ENCODE measurements around the gene DDX46.
A peak's percentile ranks its signal among the peaks of the same experiment; 100 is the strongest.
"Not testable (repeated sequence)": the region's sequence is repeated elsewhere in the genome, so short reads cannot be mapped to it uniquely, and the experiment has no call there.

DDX46 gene

DNA sequence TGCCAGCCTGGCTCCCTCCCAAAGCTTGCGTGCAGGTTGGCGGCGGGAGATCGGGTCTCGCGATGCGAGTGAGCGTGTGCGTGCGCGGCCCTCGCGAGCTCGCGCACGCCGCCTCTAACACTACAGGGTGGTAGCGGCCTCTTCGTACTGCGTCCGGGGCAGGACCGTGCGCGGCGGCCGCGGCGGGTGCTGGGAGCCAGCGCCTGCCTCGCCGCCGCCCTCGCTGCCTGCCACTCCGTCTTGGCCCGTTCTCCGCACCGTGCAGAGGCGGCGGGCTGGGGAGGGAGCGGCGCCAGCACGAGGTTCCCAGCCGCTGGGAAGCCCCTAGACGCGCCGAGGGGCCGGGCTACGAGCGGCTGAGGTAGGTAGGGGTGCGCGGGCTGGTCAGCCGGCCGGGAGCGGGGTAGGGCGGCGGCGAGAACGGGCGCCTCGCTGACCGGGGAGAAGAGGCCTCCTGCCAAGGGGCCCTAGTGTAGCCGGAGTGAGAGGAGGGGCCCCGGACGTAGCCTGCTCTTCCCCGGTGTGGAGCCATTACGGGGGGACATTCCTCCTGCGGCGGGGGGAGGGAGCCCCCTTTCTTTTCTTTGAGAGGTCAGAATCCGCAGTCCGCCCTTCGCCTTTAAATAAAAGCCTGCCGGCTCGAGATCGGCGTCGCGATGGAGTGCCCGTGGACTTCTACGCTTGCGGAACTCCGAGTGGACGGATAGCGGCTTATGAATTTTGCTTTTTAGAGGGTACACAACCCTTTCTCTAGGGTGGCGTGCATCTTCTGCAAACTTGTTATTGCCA is 87.5 kb downstream of the DDX46 start, which contains the start of gene C5orf24:
C5orf24 (plus strand) TSS at position 117 of the 789 bp plus-strand sequence. CDS start 8,933 bp downstream, outside the sequence.
- H3K27ac ChIP-seq = peak within 1 kb of the TSS; percentile 90 to 99 (median 97)
- TF ChIP-seq Cebpa-rat (IDR thresholded peaks at IDR 0.05) = no peak
- peak within 1 kb of the TSS; percentile 72 to 96 (median 88) for H3K4me3 ChIP-seq
- H3K9ac ChIP-seq = peak within 1 kb of the TSS; percentile 92 to 99 (median 98)
- H3K4me2 ChIP-seq = peak within 1 kb of the TSS; percentile 84 to 97 (median 91)
- peaks cover 12 to 42% (median 36%) of the 10 kb centered on the region in 11 experiments; a peak in 21 of 22 replicates for H4K20me1 ChIP-seq
- H3K4me1 ChIP-seq = peaks cover 28 to 50% (median 42%) of the 10 kb centered on the region in 10 experiments
- peaks cover 9 to 54% (median 37%) of the 10 kb centered on the region in 11 experiments; a peak in 21 of 22 replicates for H3K36me3 ChIP-seq
- H3K9me3 ChIP-seq (replicated peaks in 1 of 11) = no peaks in the 10 kb centered on the region
- no peaks in the 10 kb centered on the region for H3K27me3 ChIP-seq

DNA sequence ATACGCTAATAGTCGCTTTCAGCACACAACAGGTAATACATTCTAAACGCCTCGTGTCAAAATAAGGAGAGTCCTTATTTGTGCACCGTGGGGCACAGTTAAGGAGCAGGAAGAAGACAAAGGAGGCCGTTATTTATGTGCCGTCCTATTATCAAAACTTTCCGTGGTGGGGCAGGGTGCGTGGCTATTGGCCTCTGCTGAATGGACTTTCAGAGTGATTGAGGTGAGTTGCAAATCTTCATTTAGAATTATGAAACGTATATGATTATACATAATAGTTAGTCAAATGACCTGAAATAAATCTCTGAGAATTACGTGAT is 88.0 kb downstream of the DDX46 start:
- Histone ChIP-seq H3K27ac (peak overlapping the region; percentile 90 to 99 (median 97)), H3K4me2 (peak overlapping the region; percentile 84 to 97 (median 91)), H3K4me1 (peaks cover 33 to 53% (median 46%) of the 10 kb centered on the region in 10 experiments), H3K9ac (peak overlapping the region; percentile 92 to 99 (median 98)), H3K4me3 (peak overlapping the region; percentile 72 to 96 (median 88)), H4K20me1 (peaks cover 18 to 48% (median 41%) of the 10 kb centered on the region in 11 experiments; a peak in 21 of 22 replicates), H3K9me3 (replicated peaks in 1 of 11) (no peaks in the 10 kb centered on the region), H3K36me3 (peaks cover 9 to 54% (median 36%) of the 10 kb centered on the region in 11 experiments; a peak in 20 of 22 replicates), H3K27me3 (no peaks in the 10 kb centered on the region)
- no peak for TF ChIP-seq Cebpa-rat (IDR thresholded peaks at IDR 0.05)

- Histone ChIP-seq H3K4me2 (peak overlapping the region in 10 of 11 experiments; percentile 0 to 95 (median 24); a peak in 8 of 22 replicates), H3K4me1 (peaks cover 34 to 54% (median 46%) of the 10 kb centered on the region in 10 experiments), H3K9ac (peak overlapping the region in 2 of 11 experiments; percentile 7 to 18; a peak in 3 of 22 replicates), H4K20me1 (peaks cover 39 to 77% (median 70%) of the 10 kb centered on the region in 11 experiments; a peak in 21 of 22 replicates), H3K36me3 (peaks cover 32 to 74% (median 64%) of the 10 kb centered on the region in 11 experiments)
- H3K4me3 ChIP-seq; H3K9me3 ChIP-seq (replicated peaks in 1 of 11); H3K27ac ChIP-seq; H3K27me3 ChIP-seq: not testable (repeated sequence)
These were observed 90.9 kb downstream of the DDX46 start for GRCh38 chr5:134849434-134849933.

DNA sequence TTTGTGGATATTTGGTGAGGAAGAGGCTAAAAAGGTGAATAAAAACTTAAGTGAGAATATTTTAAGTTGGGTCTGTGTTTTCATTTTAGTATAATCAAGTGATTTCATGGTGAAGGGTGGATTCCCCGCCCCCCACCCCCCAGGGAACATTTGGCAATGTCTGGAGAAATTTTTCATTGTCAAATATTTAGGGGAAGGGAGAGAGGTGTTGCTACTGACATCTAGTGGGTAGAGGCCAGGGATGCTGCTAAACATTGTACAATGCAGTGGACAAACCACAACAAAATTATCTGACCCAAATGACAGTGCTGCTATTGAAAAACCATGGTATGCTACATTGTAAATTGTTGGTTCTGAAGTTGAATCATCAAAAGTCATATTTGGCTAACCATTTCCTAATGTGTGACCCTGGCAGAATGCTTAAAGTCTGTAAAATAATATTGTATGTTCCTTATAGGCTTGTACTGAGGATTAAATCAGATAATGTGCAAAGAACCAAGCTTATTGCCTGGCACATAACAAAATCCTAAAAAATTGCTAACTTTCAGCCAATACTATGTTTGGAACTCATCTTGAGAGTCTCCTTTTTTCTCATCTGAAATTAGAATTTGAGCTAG is 92.8 kb downstream of the DDX46 start:
- peaks cover 54 to 96% (median 83%) of the 10 kb centered on the region in 11 experiments; a peak in 21 of 22 replicates for H4K20me1 ChIP-seq
- H3K9me3 ChIP-seq (replicated peaks in 1 of 11) = no peaks in the 10 kb centered on the region
- H3K27me3 ChIP-seq = no peaks in the 10 kb centered on the region
- 0 out of 22 replicates have a peak, but pooled peaks of 2 of the 11 experiments have one; percentile 16 to 26 for TF ChIP-seq Cebpa-rat (IDR thresholded peaks at IDR 0.05)
- H3K36me3 ChIP-seq = peaks cover 51 to 94% (median 83%) of the 10 kb centered on the region in 11 experiments
- no peak overlapping the region for H3K4me3 ChIP-seq
- H3K9ac ChIP-seq = peak overlapping the region in 4 of 11 experiments; percentile 13 to 43 (median 24); a peak in 4 of 22 replicates
- peak overlapping the region in 8 of 11 experiments; percentile 5 to 50 (median 32); a peak in 11 of 22 replicates for H3K4me2 ChIP-seq
- H3K4me1 ChIP-seq = peaks cover 27 to 45% (median 39%) of the 10 kb centered on the region in 10 experiments
- peak overlapping the region in 7 of 11 experiments; percentile 7 to 48 (median 33); a peak in 7 of 22 replicates for H3K27ac ChIP-seq

DNA sequence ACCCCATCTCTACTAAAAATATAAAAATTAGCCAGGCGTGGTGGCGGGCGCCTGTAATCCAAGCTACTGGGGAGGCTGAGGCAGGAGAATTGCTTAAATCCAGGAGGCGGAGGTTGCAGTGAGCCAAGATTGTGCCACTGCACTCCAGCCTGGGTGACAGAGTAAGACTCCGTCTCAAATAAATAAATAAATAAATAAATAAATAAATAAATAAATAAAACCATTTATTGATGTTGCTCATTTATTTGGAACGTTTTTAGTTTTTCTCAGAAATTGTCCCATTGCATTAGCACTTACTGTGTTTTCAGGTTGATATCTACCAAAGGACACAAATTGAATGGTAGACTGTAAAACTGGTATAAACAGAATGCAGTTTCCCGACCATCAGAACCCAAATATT is 97.9 kb downstream of the DDX46 start:
- not testable (repeated sequence) for H3K9ac ChIP-seq; H3K9me3 ChIP-seq (replicated peaks in 1 of 11); H3K27me3 ChIP-seq; H3K4me3 ChIP-seq; H3K4me2 ChIP-seq; H3K4me1 ChIP-seq; H3K27ac ChIP-seq
- peaks cover 83 to 100% (median 96%) of the 10 kb centered on the region in 11 experiments for H3K36me3 ChIP-seq
- peaks cover 46 to 77% (median 66%) of the 10 kb centered on the region in 11 experiments; a peak in 21 of 22 replicates for H4K20me1 ChIP-seq

- H3K27me3 ChIP-seq = no peaks in the 10 kb centered on the region
- H3K4me2 ChIP-seq = no peak overlapping the region
- H3K9ac ChIP-seq = no peak overlapping the region
- no peak overlapping the region for H3K4me3 ChIP-seq
- H3K9me3 ChIP-seq (replicated peaks in 1 of 11) = no peaks in the 10 kb centered on the region
- no peak for TF ChIP-seq Cebpa-rat (IDR thresholded peaks at IDR 0.05)
- H4K20me1 ChIP-seq = peaks cover 37 to 68% (median 57%) of the 10 kb centered on the region in 11 experiments; a peak in 21 of 22 replicates
- peaks cover 85 to 98% (median 94%) of the 10 kb centered on the region in 11 experiments for H3K36me3 ChIP-seq
- H3K4me1 ChIP-seq = 0 out of 20 replicates have a peak, but pooled peaks cover 0 to 3% (median 0%) of the 10 kb centered on the region in 10 experiments
- no peak overlapping the region for H3K27ac ChIP-seq
These were observed 98.8 kb downstream of the DDX46 start for GRCh38 chr5:134857401-134857800.

DNA sequence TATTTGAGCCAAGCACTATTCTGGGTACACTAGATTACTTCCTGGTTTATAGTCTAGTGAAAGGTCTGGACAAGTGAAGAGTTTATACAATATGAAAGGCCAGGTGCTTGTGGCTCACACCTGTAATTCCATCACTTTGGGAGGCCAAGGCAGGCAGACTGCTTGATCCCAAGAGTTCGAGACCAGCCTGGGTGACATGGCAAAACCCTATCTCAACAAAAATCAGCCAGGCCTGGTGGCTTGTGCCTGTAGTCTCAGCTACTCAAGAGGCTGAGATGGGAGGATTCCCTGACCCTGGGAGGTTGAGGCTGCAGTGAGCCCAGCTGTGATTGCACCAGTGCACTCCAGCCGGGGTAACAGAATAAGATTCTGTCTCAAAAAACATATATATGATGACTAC is 106.1 kb downstream of the DDX46 start:
- no peak overlapping the region for H3K9ac ChIP-seq
- H3K4me3 ChIP-seq = no peak overlapping the region
- no peak overlapping the region for H3K27ac ChIP-seq
- no peaks in the 10 kb centered on the region for H3K9me3 ChIP-seq (replicated peaks in 1 of 11)
- H3K36me3 ChIP-seq = peaks cover 25 to 49% (median 32%) of the 10 kb centered on the region in 11 experiments
- H3K27me3 ChIP-seq = no peaks in the 10 kb centered on the region
- H3K4me1 ChIP-seq = no peaks in the 10 kb centered on the region; a peak in 2 of 20 replicates
- TF ChIP-seq Cebpa-rat (IDR thresholded peaks at IDR 0.05) = no peak
- no peak overlapping the region for H3K4me2 ChIP-seq
- H4K20me1 ChIP-seq = peaks cover 0 to 7% (median 0%) of the 10 kb centered on the region in 11 experiments; a peak in 5 of 22 replicates

DNA sequence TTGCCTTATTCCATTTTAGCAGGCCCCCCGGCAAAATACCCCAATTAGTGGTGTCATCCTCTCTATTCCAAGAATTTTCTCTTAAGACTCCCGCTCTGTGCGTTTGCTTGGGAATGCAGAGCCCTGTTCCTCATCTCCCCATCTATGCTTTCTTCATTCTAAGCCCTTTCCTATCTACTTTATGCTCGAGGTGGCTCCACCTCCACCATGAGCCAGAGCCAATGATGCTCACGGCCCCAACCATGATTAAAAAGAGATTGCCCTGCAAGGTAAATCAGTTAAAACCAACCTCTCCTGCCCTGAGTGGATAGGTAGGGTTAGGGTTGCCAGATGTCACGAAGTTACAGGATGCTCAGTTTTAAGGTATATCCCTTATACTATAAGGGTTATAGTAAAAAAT is 114.9 kb downstream of the DDX46 start:
- Histone ChIP-seq H3K4me1 (peaks cover 23 to 41% (median 31%) of the 10 kb centered on the region in 10 experiments; a peak in 19 of 20 replicates), H3K27ac (peak overlapping the region; percentile 88 to 96 (median 93); a peak in 21 of 22 replicates), H3K4me3 (peak overlapping the region; percentile 80 to 89 (median 86); a peak in 19 of 20 replicates), H3K4me2 (peak overlapping the region; percentile 78 to 95 (median 89)), H3K27me3 (no peaks in the 10 kb centered on the region), H4K20me1 (peaks cover 0 to 12% (median 0%) of the 10 kb centered on the region in 11 experiments; a peak in 4 of 22 replicates), H3K9me3 (replicated peaks in 1 of 11) (no peaks in the 10 kb centered on the region), H3K9ac (peak overlapping the region; percentile 91 to 96 (median 94); a peak in 17 of 22 replicates), H3K36me3 (peaks cover 0 to 18% (median 6%) of the 10 kb centered on the region in 11 experiments; a peak in 7 of 22 replicates)
- TF ChIP-seq Cebpa-rat (IDR thresholded peaks at IDR 0.05) = no peak

Data from BLaER1 treated with 17β-estradiol and CSF1 and Interleukin-3, amounts not matched to agents 10 nM and 100 nM (cell line).